Fibroblast of lung (primary cell): ENCODE measurements around the gene GRB7. TPM values are rescaled to one million over a fixed set of nuclear protein-coding genes. Genes with fewer than 3 reads are reported as not detected.

Source experiments
- DNase-seq, 2 donors: peaks; one replicate each; pipeline versions ENCODE4 v3.0.0 to v3.0.0-alpha.2; 2010; ENCODE audit warnings: low read depth in 2 of 2
- H2AFZ ChIP-seq: 2 replicates; pipeline ENCODE4 v1.5.1; 2012; ENCODE audit warnings: low read length, control low read depth, inconsistent platforms
- H3K27ac ChIP-seq: 2 replicates; pipeline ENCODE4 v1.5.1; 2011; ENCODE audit warnings: low read length, control low read depth; ENCODE audit not compliant: insufficient read depth
- H3K27me3 ChIP-seq: 2 replicates; pipeline ENCODE4 v1.5.1; 2011; ENCODE audit warnings: mild to moderate bottlenecking, low read length; ENCODE audit not compliant: control insufficient read depth, insufficient read depth
- H3K36me3 ChIP-seq: 2 replicates; pipeline ENCODE4 v1.5.1; 2011; ENCODE audit warnings: low read length; ENCODE audit not compliant: control insufficient read depth, insufficient read depth
- H3K4me1 ChIP-seq: 2 replicates; pipeline ENCODE4 v1.5.1; 2011; ENCODE audit warnings: low read length; ENCODE audit not compliant: control insufficient read depth, insufficient read depth; ENCODE audit errors: extremely low read depth
- H3K4me2 ChIP-seq: 2 replicates; pipeline ENCODE4 v1.5.1; 2011; ENCODE audit warnings: low read length, control low read depth; ENCODE audit not compliant: insufficient read depth; ENCODE audit errors: extremely low read depth
- H3K4me3 ChIP-seq, 4 experiments: fragments of 200-600 bp in 1 of 4; sonication (generic) in 1 of 4; replicated peaks in 1 of 4; 2 replicates each; pipeline ENCODE4 v1.5.1; 2011 to 2016; ENCODE audit warnings: low read length in 4 of 4, low read depth in 3 of 4, mild to moderate bottlenecking in 3 of 4, control low read depth in 2 of 4, inconsistent platforms in 1 of 4, mixed read lengths in 1 of 4; ENCODE audit not compliant: insufficient read depth in 1 of 4; ENCODE audit errors: control extremely low read depth in 1 of 4
- H3K79me2 ChIP-seq: 2 replicates; pipeline ENCODE4 v1.5.1; 2012; ENCODE audit warnings: mild to moderate bottlenecking, low read length, inconsistent platforms; ENCODE audit not compliant: control insufficient read depth, insufficient read depth
- H3K9ac ChIP-seq: 2 replicates; pipeline ENCODE4 v1.5.1; 2011; ENCODE audit warnings: mild to moderate bottlenecking, low read length, control low read depth; ENCODE audit not compliant: insufficient read depth
- H3K9me3 ChIP-seq: 2 replicates; pipeline ENCODE4 v1.5.1; 2012; ENCODE audit warnings: low read depth, low read length; ENCODE audit not compliant: control insufficient read depth, insufficient read depth
- H4K20me1 ChIP-seq: 2 replicates; pipeline ENCODE4 v1.5.1; 2011; ENCODE audit warnings: low read length; ENCODE audit not compliant: control insufficient read depth, insufficient read depth; ENCODE audit errors: extremely low read depth
- EZH2 ChIP-seq: IDR thresholded peaks from 2 replicates; pipeline ENCODE4 v1.5.1; 2012; ENCODE audit warnings: low read length, control low read depth, mild to moderate bottlenecking; ENCODE audit errors: missing control alignments
- polyA plus RNA-seq, 2 donors: library from polyadenylated mRNA; depleted of rRNA in 1 of 2; stranded (reverse) in 1 of 2; unstranded in 1 of 2; fragments of >200 nt; gene quantifications; 2 replicates each; pipeline ENCODE4 v1.2.1, GENCODE V29; 2011 to 2012; ENCODE audit warnings: missing spikeins in 1 of 2
- total RNA-seq: library from RNA; depleted of rRNA; stranded (reverse); fragments of >200 nt; gene quantifications from 2 replicates; pipeline ENCODE4 v1.2.1, GENCODE V29; 2014
- TF ChIP-seq, protein P1 (sequence below), 2 donors: IDR thresholded peaks in 1 of 2; conservative IDR thresholded peaks in 1 of 2; 1 replicate in 1 of 2; 2 replicates in 1 of 2; pipeline ENCODE4 v1.5.1; 2011 to 2012; ENCODE audit warnings: low read length in 2 of 2, control low read depth in 1 of 2, inconsistent platforms in 1 of 2, low read depth in 1 of 2, mild to moderate bottlenecking in 1 of 2

The GRB7 gene
- total and polyA plus RNA-seq, 2 donors (not counting 1 experiment from before 2014, with no cell fraction given), result under 0.01 to 0.07 TPM

GRCh38 chr17:39736319-39737165, 1.2 kb upstream of the GRB7 start:
- no peak for DNase-seq
- no peak overlapping the region for H2AFZ ChIP-seq
- no peak for TF ChIP-seq EZH2
- TF ChIP-seq, protein P1, sequence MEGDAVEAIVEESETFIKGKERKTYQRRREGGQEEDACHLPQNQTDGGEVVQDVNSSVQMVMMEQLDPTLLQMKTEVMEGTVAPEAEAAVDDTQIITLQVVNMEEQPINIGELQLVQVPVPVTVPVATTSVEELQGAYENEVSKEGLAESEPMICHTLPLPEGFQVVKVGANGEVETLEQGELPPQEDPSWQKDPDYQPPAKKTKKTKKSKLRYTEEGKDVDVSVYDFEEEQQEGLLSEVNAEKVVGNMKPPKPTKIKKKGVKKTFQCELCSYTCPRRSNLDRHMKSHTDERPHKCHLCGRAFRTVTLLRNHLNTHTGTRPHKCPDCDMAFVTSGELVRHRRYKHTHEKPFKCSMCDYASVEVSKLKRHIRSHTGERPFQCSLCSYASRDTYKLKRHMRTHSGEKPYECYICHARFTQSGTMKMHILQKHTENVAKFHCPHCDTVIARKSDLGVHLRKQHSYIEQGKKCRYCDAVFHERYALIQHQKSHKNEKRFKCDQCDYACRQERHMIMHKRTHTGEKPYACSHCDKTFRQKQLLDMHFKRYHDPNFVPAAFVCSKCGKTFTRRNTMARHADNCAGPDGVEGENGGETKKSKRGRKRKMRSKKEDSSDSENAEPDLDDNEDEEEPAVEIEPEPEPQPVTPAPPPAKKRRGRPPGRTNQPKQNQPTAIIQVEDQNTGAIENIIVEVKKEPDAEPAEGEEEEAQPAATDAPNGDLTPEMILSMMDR (conservative IDR thresholded peaks at IDR 0.05 in 1 of 2, IDR thresholded peaks at IDR 0.05 in 1 of 2; ENCODE audit: low read depth in 1 of 2, low read length in 2 of 2), result no peak
- H3K79me2 ChIP-seq, result no peaks in the 10 kb centered on the region
- no peak overlapping the region for H3K9ac ChIP-seq
- H4K20me1 ChIP-seq, result no peaks in the 10 kb centered on the region
- H3K4me3 ChIP-seq, result no peak overlapping the region
- no peaks in the 10 kb centered on the region for H3K9me3 ChIP-seq
- peaks cover 7% of the 10 kb centered on the region for H3K27me3 ChIP-seq
- no peaks in the 10 kb centered on the region for H3K36me3 ChIP-seq
- H3K27ac ChIP-seq, result no peak overlapping the region
- no peak overlapping the region for H3K4me2 ChIP-seq
- peaks cover 8% of the 10 kb centered on the region for H3K4me1 ChIP-seq

DNA sequence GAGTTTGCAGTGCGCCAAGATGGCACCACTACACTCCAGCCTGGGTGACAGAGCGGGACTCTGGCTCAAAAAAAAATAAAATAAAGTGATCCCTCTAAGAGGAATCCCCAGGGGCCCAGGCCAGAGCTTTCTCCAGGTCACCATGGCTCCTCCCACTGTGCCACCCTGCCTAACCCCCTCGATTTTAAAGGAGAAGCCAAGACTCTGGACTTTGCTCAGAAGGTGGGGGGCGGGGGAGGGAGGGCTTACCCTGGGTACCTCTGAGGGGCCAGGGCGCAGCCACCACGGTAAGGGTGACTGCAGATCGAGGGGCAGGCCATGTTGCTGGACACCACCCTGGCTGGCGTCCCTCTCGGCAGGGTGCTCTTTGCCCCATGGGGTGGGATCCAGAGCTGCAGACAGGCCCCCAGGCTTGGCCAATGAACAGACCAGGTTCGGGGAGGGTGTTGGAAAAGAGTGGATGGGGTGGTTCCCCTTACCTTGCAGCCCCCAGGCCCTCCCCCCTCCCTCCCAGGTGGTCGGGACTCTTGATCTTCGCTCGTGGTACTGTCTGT, 455 bp upstream of the GRB7 start:
- TF ChIP-seq, protein P1 (conservative IDR thresholded peaks at IDR 0.05 in 1 of 2, IDR thresholded peaks at IDR 0.05 in 1 of 2; ENCODE audit: low read depth in 1 of 2, low read length in 2 of 2), result no peak
- H3K27me3 ChIP-seq, result peaks cover 7% of the 10 kb centered on the region
- H4K20me1 ChIP-seq, result no peaks in the 10 kb centered on the region
- no peaks in the 10 kb centered on the region for H3K9me3 ChIP-seq
- peaks cover 8% of the 10 kb centered on the region for H3K4me1 ChIP-seq
- H2AFZ ChIP-seq, result no peak overlapping the region
- no peaks in the 10 kb centered on the region for H3K79me2 ChIP-seq
- H3K4me2 ChIP-seq, result no peak overlapping the region
- no peak overlapping the region for H3K27ac ChIP-seq
- no peak for DNase-seq
- no peaks in the 10 kb centered on the region for H3K36me3 ChIP-seq
- H3K9ac ChIP-seq, result no peak overlapping the region
- no peak overlapping the region for H3K4me3 ChIP-seq

GRCh38 chr17:39738568-39738901, 797 bp downstream of the GRB7 start:
- Histone ChIP-seq H3K27ac (no peak overlapping the region), H3K79me2 (no peaks in the 10 kb centered on the region), H3K4me1 (peaks cover 8% of the 10 kb centered on the region), H4K20me1 (no peaks in the 10 kb centered on the region), H3K9ac (no peak overlapping the region), H3K36me3 (no peaks in the 10 kb centered on the region), H3K27me3 (peaks cover 9% of the 10 kb centered on the region), H3K9me3 (no peaks in the 10 kb centered on the region), H3K4me3 (no peak overlapping the region), H3K4me2 (peak overlapping the region; percentile 51), H2AFZ (no peak overlapping the region)
- TF ChIP-seq, protein P1 (conservative IDR thresholded peaks at IDR 0.05 in 1 of 2, IDR thresholded peaks at IDR 0.05 in 1 of 2; ENCODE audit: low read depth in 1 of 2, low read length in 2 of 2), result no peak
- TF ChIP-seq EZH2, result peak; percentile 6
- no peak for DNase-seq
